GM06990 (cell line): Measurements from ENCODE around the gene DLX1.

Source experiments
- DNase-seq: peaks from one replicate; pipeline ENCODE4 v3.0.0-alpha.2; 2011; ENCODE audit not compliant: insufficient read length; ENCODE audit errors: extremely low read depth
- H3K27me3 ChIP-seq: replicated peaks from 2 replicates; pipeline ENCODE4 v1.6.0; 2011; ENCODE audit warnings: low read length; ENCODE audit not compliant: control insufficient read depth, insufficient read depth
- H3K36me3 ChIP-seq: 2 replicates; pipeline ENCODE4 v1.5.1; 2011; ENCODE audit warnings: low read length; ENCODE audit not compliant: control insufficient read depth, insufficient read depth
- H3K4me3 ChIP-seq: replicated peaks from 2 replicates; pipeline ENCODE4 v1.5.1; 2011; ENCODE audit warnings: low read depth, mild to moderate bottlenecking, control low read depth, low read length
- CTCF ChIP-seq: IDR thresholded peaks from 2 replicates; pipeline ENCODE4 v1.5.1; 2011; ENCODE audit warnings: low read length, control low read depth, mild to moderate bottlenecking, inconsistent platforms; ENCODE audit not compliant: insufficient read depth, poor library complexity, severe bottlenecking

DLX1 gene

GRCh38 chr2:172072303-172072702, 13.0 kb upstream of the DLX1 start:
- DNase-seq: no peak
- H3K27me3 ChIP-seq: no peaks in the 10 kb centered on the region
- TF ChIP-seq CTCF: no peak

GRCh38 chr2:172072706-172073105, 12.6 kb upstream of the DLX1 start:
- no peak for TF ChIP-seq CTCF
- no peak for DNase-seq
- no peaks in the 10 kb centered on the region for H3K36me3 ChIP-seq
- H3K4me3 ChIP-seq: no peak overlapping the region
- no peaks in the 10 kb centered on the region for H3K27me3 ChIP-seq

More at GRCh38 chr2:172072303-172072702, 13.0 kb upstream of the DLX1 start:
- Histone ChIP-seq H3K36me3 (no peaks in the 10 kb centered on the region), H3K4me3 (no peak overlapping the region)

- DNase-seq: no peak
- no peaks in the 10 kb centered on the region for H3K36me3 ChIP-seq
- no peaks in the 10 kb centered on the region for H3K27me3 ChIP-seq
- TF ChIP-seq CTCF: no peak
- no peak overlapping the region for H3K4me3 ChIP-seq
Measured at GRCh38 chr2:172073518-172073917, 11.8 kb upstream of the DLX1 start.

- no peak for DNase-seq
- H3K27me3 ChIP-seq: no peaks in the 10 kb centered on the region
- H3K36me3 ChIP-seq: no peaks in the 10 kb centered on the region
- H3K4me3 ChIP-seq: no peak overlapping the region
- TF ChIP-seq CTCF: no peak
Measured at GRCh38 chr2:172074254-172074653, 11.1 kb upstream of the DLX1 start.

GRCh38 chr2:172079416-172079815, 5.9 kb upstream of the DLX1 start:
- TF ChIP-seq CTCF: no peak
- Histone ChIP-seq H3K36me3 (no peaks in the 10 kb centered on the region), H3K4me3 (no peak overlapping the region), H3K27me3 (no peaks in the 10 kb centered on the region; the same call in none of the 2 replicates)
- DNase-seq: no peak
